Stimulated activated CD8-positive, alpha-beta memory T cell treated with anti-CD3 and anti-CD28 coated beads, Interleukin-15, amount 100 ng/mL, for 48 hours (primary cell): ENCODE results near the gene SGSM2.
A peak's percentile ranks its signal among the peaks of the same experiment; 100 is the strongest.

Experiments
- DNase-seq, 2 donors: peaks; one replicate each; pipeline ENCODE4 v3.0.0-alpha.2; 2020; ENCODE audit warnings: low read depth in 2 of 2

Gene SGSM2

GRCh38 chr17:2385240-2386210 lies 48.2 kb downstream of the SGSM2 start:
- no peak for DNase-seq

GRCh38 chr17:2386400-2387085 lies 49.2 kb downstream of the SGSM2 start:
- DNase-seq: no peak

- DNase-seq: no peak
Measured at GRCh38 chr17:2387086-2388019, 50.1 kb downstream of the SGSM2 start.

- DNase-seq: no peak
Measured at GRCh38 chr17:2388020-2388682, 50.9 kb downstream of the SGSM2 start.

GRCh38 chr17:2388683-2389055 lies 51.4 kb downstream of the SGSM2 start:
- no peak for DNase-seq

- DNase-seq: no peak
Measured at GRCh38 chr17:2390199-2390836, 53.0 kb downstream of the SGSM2 start.

- DNase-seq: no peak
Measured at GRCh38 chr17:2391597-2392251, 54.4 kb downstream of the SGSM2 start.

GRCh38 chr17:2392252-2393173 lies 55.2 kb downstream of the SGSM2 start:
- peak; percentile 98 to 99 for DNase-seq

GRCh38 chr17:2393174-2393953 lies 56.1 kb downstream of the SGSM2 start:
- DNase-seq: peak; percentile 88 to 89

GRCh38 chr17:2393954-2394749 lies 56.9 kb downstream of the SGSM2 start:
- DNase-seq: no peak

- no peak for DNase-seq
Measured at GRCh38 chr17:2394775-2395201, 57.5 kb downstream of the SGSM2 start.

- DNase-seq: no peak
Measured at GRCh38 chr17:2395258-2396181, 58.2 kb downstream of the SGSM2 start.

- no peak for DNase-seq
Measured at GRCh38 chr17:2396192-2396567, 58.9 kb downstream of the SGSM2 start.

- DNase-seq: peak; percentile 48 to 56
Measured at GRCh38 chr17:2396568-2397246, 59.4 kb downstream of the SGSM2 start.

- DNase-seq: no peak
Measured at GRCh38 chr17:2397247-2398171, 60.2 kb downstream of the SGSM2 start.
